ENCODE data around the gene JADE3. TPM values are rescaled to one million over a fixed set of nuclear protein-coding genes. Genes with fewer than 3 reads are reported as not detected.

Gene JADE3
- total RNA-seq, 1 experiment from 2014 or later: 20.2 TPM

DNA sequence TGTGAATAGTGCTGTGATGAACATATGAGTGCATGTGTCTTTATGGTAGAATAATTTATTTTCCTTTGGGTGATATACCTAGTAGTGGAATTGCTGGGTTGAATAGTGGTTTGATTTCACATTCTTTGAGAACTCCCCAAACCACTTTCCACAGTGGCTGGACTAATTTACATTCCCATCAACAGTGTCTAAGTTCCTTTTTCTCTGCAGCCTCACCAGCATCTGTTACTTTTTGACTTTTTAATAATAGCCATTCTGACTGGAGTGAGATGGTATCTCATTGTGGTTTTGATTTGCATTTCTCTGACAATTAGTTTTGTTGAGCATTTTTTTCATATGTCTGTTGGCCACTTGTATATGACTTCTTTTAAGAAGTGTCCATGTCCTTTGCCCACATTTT lies 29.1 kb downstream of the JADE3 start:
- Histone ChIP-seq H3K79me2 (ENCODE audit: insufficient read depth, low read length) (no peaks in the 10 kb centered on the region; the same call in 1 of the 2 replicates), H4K5ac (ENCODE audit: insufficient read length, low read depth, low read length) (no peak overlapping the region), H3K9me3 (ENCODE audit: control insufficient read depth, low read depth, low read length) (no peaks in the 10 kb centered on the region), H3K23ac (ENCODE audit: insufficient read length, low read depth, low read length) (no peak overlapping the region), H3K27ac (ENCODE audit: insufficient read length, low read depth, low read length) (no peak overlapping the region), H3K56ac (ENCODE audit: insufficient read length, low read depth, low read length) (no peak overlapping the region), H2BK5ac (ENCODE audit: insufficient read length, low read length) (no peak overlapping the region), H4K20me1 (ENCODE audit: control insufficient read depth, insufficient read depth, insufficient read length) (no peaks in the 10 kb centered on the region), H2AFZ (ENCODE audit: low read length) (no peak overlapping the region), H2BK12ac (ENCODE audit: insufficient read length, low read depth, low read length) (no peak overlapping the region), H3K79me1 (ENCODE audit: insufficient read depth, low read depth, low read length, poor library complexity, severe bottlenecking) (no peaks in the 10 kb centered on the region), H2BK15ac (ENCODE audit: low read depth, low read length) (no peak overlapping the region), H3K4me2 (ENCODE audit: insufficient read depth, insufficient read length, low read length) (no peak overlapping the region), H3K9ac (ENCODE audit: extremely low read depth, insufficient read length, low read length) (no peak overlapping the region), H3K23me2 (ENCODE audit: insufficient read length, low read depth, low read length, poor library complexity, severe bottlenecking) (no peaks in the 10 kb centered on the region), H3K4me1 (ENCODE audit: insufficient read depth, low read length) (no peaks in the 10 kb centered on the region), H2AK5ac (ENCODE audit: insufficient read length, low read length) (no peak overlapping the region), H4K8ac (replicated peaks; ENCODE audit: insufficient read length, low read depth, low read length) (no peak overlapping the region), H3K18ac (ENCODE audit: insufficient read length, low read depth, low read length) (no peak overlapping the region), H3K4ac (ENCODE audit: low read depth, low read length) (no peak overlapping the region), H3K14ac (ENCODE audit: insufficient read depth, low read length) (no peak overlapping the region), H2BK20ac (ENCODE audit: low read depth, low read length, poor library complexity, severe bottlenecking) (no peak overlapping the region), H3T11ph (ENCODE audit: low read length) (no peak overlapping the region), H4K91ac (ENCODE audit: insufficient read length, low read depth, low read length) (no peak overlapping the region), H3K27me3 (ENCODE audit: insufficient read depth, low read length) (no peaks in the 10 kb centered on the region), H2BK120ac (ENCODE audit: low read depth, low read length, poor library complexity, severe bottlenecking) (no peak overlapping the region)
- Mint-ChIP-seq H3K9me3 (peaks cover 75 to 82% of the 10 kb centered on the region in 2 experiments), H3K27me3 (ENCODE audit: low read depth) (no peaks in the 10 kb centered on the region), H3K36me3 (ENCODE audit: insufficient read depth in 1 of 3, low read depth in 3 of 3) (peaks cover 4 to 15% (median 13%) of the 10 kb centered on the region in 3 experiments; a peak in 6 of 7 replicates), H3K4me1 (peaks cover 10 to 19% of the 10 kb centered on the region in 2 experiments; a peak in 3 of 4 replicates), H3K4me3 (no peak overlapping the region), H3K27ac (no peak overlapping the region)
- TF ChIP-seq, protein P1, sequence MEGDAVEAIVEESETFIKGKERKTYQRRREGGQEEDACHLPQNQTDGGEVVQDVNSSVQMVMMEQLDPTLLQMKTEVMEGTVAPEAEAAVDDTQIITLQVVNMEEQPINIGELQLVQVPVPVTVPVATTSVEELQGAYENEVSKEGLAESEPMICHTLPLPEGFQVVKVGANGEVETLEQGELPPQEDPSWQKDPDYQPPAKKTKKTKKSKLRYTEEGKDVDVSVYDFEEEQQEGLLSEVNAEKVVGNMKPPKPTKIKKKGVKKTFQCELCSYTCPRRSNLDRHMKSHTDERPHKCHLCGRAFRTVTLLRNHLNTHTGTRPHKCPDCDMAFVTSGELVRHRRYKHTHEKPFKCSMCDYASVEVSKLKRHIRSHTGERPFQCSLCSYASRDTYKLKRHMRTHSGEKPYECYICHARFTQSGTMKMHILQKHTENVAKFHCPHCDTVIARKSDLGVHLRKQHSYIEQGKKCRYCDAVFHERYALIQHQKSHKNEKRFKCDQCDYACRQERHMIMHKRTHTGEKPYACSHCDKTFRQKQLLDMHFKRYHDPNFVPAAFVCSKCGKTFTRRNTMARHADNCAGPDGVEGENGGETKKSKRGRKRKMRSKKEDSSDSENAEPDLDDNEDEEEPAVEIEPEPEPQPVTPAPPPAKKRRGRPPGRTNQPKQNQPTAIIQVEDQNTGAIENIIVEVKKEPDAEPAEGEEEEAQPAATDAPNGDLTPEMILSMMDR (conservative IDR thresholded peaks at IDR 0.05): no peak
- DNase-seq: no peak

Measured in H9 (cell line).